Ectodermal cell (in vitro differentiated cells): ENCODE results near the gene ACADSB.

Experiments
- H3K27ac ChIP-seq: 2 replicates; pipeline ENCODE4 v1.7.0; 2013; ENCODE audit warnings: mild to moderate bottlenecking, low read depth, low read length; ENCODE audit not compliant: insufficient read depth, poor library complexity, severe bottlenecking
- H3K27me3 ChIP-seq: 2 replicates; pipeline ENCODE4 v1.7.0; 2013; ENCODE audit warnings: mild to moderate bottlenecking, low read length; ENCODE audit not compliant: insufficient read depth, control insufficient read depth, poor library complexity, severe bottlenecking
- H3K36me3 ChIP-seq: one replicate; pipeline ENCODE4 v1.7.0; 2013; ENCODE audit warnings: low read length; ENCODE audit not compliant: control insufficient read depth, insufficient read depth
- H3K4me1 ChIP-seq: one replicate; pipeline ENCODE4 v1.7.0; 2013; ENCODE audit warnings: low read length; ENCODE audit not compliant: control insufficient read depth, insufficient read depth
- H3K4me3 ChIP-seq: 2 replicates; pipeline ENCODE4 v1.7.0; 2013; ENCODE audit warnings: low read depth, low read length, control low read depth; ENCODE audit not compliant: insufficient read depth
- H3K9me3 ChIP-seq: 2 replicates; pipeline ENCODE4 v1.7.0; 2013; ENCODE audit warnings: mild to moderate bottlenecking, low read length, moderate library complexity; ENCODE audit not compliant: control insufficient read depth
- WGBS, 2 experiments: methylation state at CpG; one replicate each; pipeline ENCODE4 v1.1.7; 2013; ENCODE audit warnings: missing lambda C conversion rate in 2 of 2; 5-methylcytosine and 5-hydroxymethylcytosine counted together

ACADSB gene

DNA sequence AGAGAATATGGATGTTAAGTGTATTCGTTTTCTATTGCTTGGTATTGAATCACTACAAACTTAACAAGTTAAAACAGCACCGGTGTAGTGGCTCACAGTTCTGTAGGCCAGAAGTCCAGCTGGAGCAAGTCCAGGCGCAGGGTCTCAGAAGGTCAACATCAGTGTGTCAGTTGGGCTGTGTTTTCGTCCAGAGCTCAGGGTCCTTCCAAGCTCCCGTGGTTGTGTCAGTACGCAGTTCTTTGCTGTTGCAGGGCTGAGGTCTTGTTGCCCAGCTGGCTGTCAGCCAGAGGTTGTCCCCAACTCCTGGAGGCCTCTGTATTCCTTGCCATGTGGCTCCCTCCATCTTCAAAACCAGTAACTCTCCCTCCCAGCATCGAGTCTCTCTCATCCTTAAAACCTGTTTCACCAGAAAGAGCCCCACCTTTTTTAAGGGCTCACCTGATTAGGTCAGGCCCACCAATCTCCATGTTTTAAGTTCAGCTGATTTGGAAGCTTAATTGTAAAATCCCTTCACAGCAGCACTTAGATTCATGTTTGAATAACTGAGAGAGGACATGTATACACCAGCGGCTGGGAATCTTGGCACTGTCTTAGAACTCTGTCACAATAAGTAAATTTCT is 26.8 kb downstream of the ACADSB start:
- H3K4me1 ChIP-seq = no peaks in the 10 kb centered on the region
- H3K9me3 ChIP-seq = no peaks in the 10 kb centered on the region
- H3K36me3 ChIP-seq = no peaks in the 10 kb centered on the region
- 92% methylated on average over 8 of the region's 8 CpGs for WGBS, 2 experiments
- H3K27me3 ChIP-seq = no peaks in the 10 kb centered on the region
- H3K4me3 ChIP-seq = no peak overlapping the region
- no peak overlapping the region for H3K27ac ChIP-seq

- Histone ChIP-seq H3K36me3 (no peaks in the 10 kb centered on the region), H3K27me3 (no peaks in the 10 kb centered on the region), H3K27ac (no peak overlapping the region), H3K9me3 (no peaks in the 10 kb centered on the region), H3K4me3 (no peak overlapping the region), H3K4me1 (no peaks in the 10 kb centered on the region)
- 74 to 76% methylated on average over 18 of the region's 18 CpGs for WGBS, 2 experiments
Observed at GRCh38 chr10:123038782-123039631, 30.2 kb downstream of the ACADSB start.

DNA sequence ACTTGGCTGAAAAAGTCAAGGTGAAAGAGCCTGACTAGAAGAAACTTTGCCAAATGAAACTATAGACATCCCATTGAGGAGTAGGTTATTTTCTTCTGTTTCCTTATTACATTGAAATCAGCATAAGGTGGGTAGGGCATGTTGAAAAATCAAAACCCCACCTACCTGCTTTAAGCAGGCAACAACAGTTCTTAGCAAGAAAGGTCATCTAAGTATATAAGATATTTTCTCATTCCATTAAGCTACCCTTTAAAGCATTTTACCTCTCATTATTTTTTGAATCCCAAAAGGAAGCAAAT is 30.8 kb downstream of the ACADSB start:
- H3K4me3 ChIP-seq = no peak overlapping the region
- no peaks in the 10 kb centered on the region for H3K4me1 ChIP-seq
- no peaks in the 10 kb centered on the region for H3K9me3 ChIP-seq
- no peak overlapping the region for H3K27ac ChIP-seq
- no peaks in the 10 kb centered on the region for H3K27me3 ChIP-seq
- no peaks in the 10 kb centered on the region for H3K36me3 ChIP-seq

DNA sequence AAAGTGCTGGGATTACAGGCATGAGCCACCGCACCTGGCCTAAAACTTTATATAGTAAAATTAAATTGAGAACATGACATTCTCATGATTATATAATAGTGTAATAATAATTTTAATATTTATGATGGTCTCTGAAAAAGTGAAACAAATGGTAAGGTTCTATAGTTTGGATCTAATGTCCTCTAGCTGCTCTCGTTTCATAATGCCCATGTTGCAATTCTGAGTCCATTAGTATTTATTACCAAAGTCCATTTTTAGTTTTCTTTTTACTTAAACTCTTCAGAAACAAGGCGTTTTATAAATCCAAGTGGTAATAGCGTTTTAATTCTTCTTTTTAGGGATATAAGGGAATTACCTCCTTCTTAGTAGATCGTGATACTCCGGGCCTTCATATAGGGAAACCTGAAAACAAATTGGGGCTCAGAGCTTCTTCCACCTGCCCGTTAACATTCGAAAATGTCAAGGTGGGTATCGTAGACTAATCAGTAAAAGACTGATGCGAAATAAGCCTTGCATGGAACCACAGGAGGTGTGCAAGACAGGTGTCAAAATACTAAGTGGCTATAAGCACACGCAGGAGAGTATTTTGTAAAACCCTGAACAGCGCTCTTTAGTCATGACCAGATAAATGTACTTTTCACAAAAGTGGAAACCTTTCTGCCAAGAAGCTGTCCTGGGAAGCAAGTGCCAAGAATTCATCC is 34.1 kb downstream of the ACADSB start:
- no peak overlapping the region for H3K4me3 ChIP-seq
- WGBS, 2 experiments = 84 to 85% methylated on average over 11 of the region's 12 CpGs
- H3K36me3 ChIP-seq = no peaks in the 10 kb centered on the region
- no peaks in the 10 kb centered on the region for H3K27me3 ChIP-seq
- no peaks in the 10 kb centered on the region for H3K4me1 ChIP-seq
- H3K27ac ChIP-seq = no peak overlapping the region
- H3K9me3 ChIP-seq = no peaks in the 10 kb centered on the region

DNA sequence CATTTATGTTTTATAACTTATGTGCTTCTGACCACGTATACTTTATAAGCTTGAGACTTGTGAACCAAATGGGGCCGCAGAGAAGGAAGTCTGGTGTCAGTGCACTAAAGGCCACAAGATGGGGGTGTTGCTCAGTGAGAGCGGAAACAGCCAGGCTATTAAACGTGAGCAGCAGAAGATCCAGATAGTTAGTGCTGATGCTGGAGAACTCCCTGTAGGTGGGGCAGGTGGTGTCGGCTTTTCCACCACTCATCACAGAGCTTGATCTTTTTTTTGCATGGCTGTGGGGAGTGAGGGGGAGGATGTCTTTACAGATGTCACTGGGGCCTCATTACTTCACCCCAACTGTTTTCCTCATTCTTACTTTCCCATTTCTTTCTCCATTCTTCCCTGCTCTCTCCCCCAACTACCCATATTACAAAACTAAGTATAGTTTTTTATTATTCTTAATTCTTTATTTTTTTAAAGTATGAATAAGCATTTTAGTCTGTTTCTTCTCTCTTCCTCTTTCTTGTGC is 34.7 kb downstream of the ACADSB start:
- H3K4me1 ChIP-seq = no peaks in the 10 kb centered on the region
- H3K27me3 ChIP-seq = no peaks in the 10 kb centered on the region
- H3K27ac ChIP-seq = no peak overlapping the region
- no peak overlapping the region for H3K4me3 ChIP-seq
- 13 to 17% methylated on average over 4 to 5 of the region's 5 CpGs for WGBS, 2 experiments
- H3K36me3 ChIP-seq = no peaks in the 10 kb centered on the region
- no peaks in the 10 kb centered on the region for H3K9me3 ChIP-seq

DNA sequence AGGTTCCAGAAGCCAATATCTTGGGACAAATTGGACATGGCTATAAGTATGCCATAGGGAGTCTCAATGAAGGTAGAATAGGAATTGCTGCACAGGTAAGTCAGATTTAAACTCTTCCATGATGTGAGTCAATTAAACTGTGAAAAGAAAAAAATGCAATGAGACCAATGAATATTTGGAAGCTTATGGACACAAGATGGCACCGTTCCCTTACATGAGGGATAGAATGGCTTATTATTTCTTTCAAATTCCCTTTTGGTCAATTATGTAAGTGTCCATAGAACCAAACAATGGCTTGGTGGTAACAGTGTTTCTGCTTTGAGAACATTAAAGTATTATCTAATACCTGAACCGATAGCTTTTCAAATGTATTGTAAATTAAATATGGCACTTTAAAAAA is 35.6 kb downstream of the ACADSB start:
- no peaks in the 10 kb centered on the region for H3K9me3 ChIP-seq
- no peaks in the 10 kb centered on the region for H3K27me3 ChIP-seq
- 73 to 93% methylated on average over 1 of the region's 2 CpGs for WGBS, 2 experiments
- H3K4me1 ChIP-seq = no peaks in the 10 kb centered on the region
- H3K4me3 ChIP-seq = no peak overlapping the region
- no peak overlapping the region for H3K27ac ChIP-seq
- H3K36me3 ChIP-seq = no peaks in the 10 kb centered on the region

- Histone ChIP-seq H3K9me3 (no peaks in the 10 kb centered on the region), H3K4me1 (no peaks in the 10 kb centered on the region), H3K4me3 (no peak overlapping the region), H3K27me3 (no peaks in the 10 kb centered on the region), H3K27ac (no peak overlapping the region), H3K36me3 (no peaks in the 10 kb centered on the region)
- 95% methylated on average over 4 of the region's 4 CpGs for WGBS, 2 experiments
Observed at GRCh38 chr10:123045961-123046731, 37.3 kb downstream of the ACADSB start.

DNA sequence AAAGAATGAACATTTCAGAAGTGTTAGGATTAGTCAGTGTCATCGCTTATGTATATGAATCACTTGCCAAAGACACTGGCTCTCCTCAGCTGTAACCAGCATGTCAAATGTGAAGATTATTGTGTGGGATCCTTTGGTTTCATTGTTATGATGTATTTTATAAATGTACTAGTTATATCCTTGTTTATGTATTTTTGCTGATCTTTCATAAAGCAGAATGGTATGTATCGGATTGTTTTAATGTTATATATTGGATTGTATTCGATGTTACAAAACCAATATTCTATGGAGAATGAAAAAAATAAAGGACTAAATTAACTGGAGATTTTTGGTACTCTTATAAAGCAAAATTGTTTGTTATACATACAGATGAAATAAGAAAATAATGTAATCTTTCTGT is 49.2 kb downstream of the ACADSB start:
- H3K4me1 ChIP-seq = no peaks in the 10 kb centered on the region
- H3K9me3 ChIP-seq = no peaks in the 10 kb centered on the region
- H3K4me3 ChIP-seq = no peak overlapping the region
- no peaks in the 10 kb centered on the region for H3K27me3 ChIP-seq
- 89 to 97% methylated on average over 3 of the region's 3 CpGs for WGBS, 2 experiments
- H3K27ac ChIP-seq = no peak overlapping the region
- H3K36me3 ChIP-seq = no peaks in the 10 kb centered on the region

GRCh38 chr10:123061865-123062264 is 53.1 kb downstream of the ACADSB start:
- H3K4me1 ChIP-seq = no peaks in the 10 kb centered on the region
- H3K9me3 ChIP-seq = no peaks in the 10 kb centered on the region
- 96 to 98% methylated on average over 2 of the region's 2 CpGs for WGBS, 2 experiments
- no peaks in the 10 kb centered on the region for H3K27me3 ChIP-seq
- no peak overlapping the region for H3K27ac ChIP-seq
- H3K36me3 ChIP-seq = no peaks in the 10 kb centered on the region
- no peak overlapping the region for H3K4me3 ChIP-seq

- no peaks in the 10 kb centered on the region for H3K36me3 ChIP-seq
- no peaks in the 10 kb centered on the region for H3K27me3 ChIP-seq
- no peaks in the 10 kb centered on the region for H3K9me3 ChIP-seq
- no peaks in the 10 kb centered on the region for H3K4me1 ChIP-seq
- no peak overlapping the region for H3K4me3 ChIP-seq
- WGBS, 2 experiments = 87 to 91% methylated on average over 10 of the region's 10 CpGs
- no peak overlapping the region for H3K27ac ChIP-seq
Observed at GRCh38 chr10:123062726-123063125, 53.9 kb downstream of the ACADSB start.
